Upper lobe of left lung (tissue), 6 donors: ENCODE data around the gene LRRC53. TPM values are rescaled to one million over a fixed set of nuclear protein-coding genes. Genes with fewer than 3 reads are reported as not detected.

Source experiments
- ATAC-seq, 2 donors: fragments of 200-7000 bp; cut with Tn5 transposase; one replicate each; pipeline ENCODE4 v1.9.1; 2022; ENCODE audit warnings: mild to moderate bottlenecking in 2 of 2, moderate library complexity in 2 of 2; ENCODE audit not compliant: low FRiP score in 2 of 2
- DNase-seq, 2 donors: peaks; one replicate each; pipeline ENCODE4 v3.0.0-alpha.2; 2019 to 2020
- H3K27ac ChIP-seq, 4 donors: fragments of 200-600 bp; sonication (generic); one replicate each; pipeline ENCODE4 v1.5.1; 2016 to 2019
- H3K27me3 ChIP-seq, 4 donors: fragments of 200-600 bp; sonication (generic); one replicate each; pipeline ENCODE4 v1.5.1; 2017 to 2019
- H3K36me3 ChIP-seq, 4 donors: fragments of 200-600 bp; sonication (generic); one replicate each; pipeline ENCODE4 v1.5.1; 2016 to 2019
- H3K4me1 ChIP-seq, 4 donors: fragments of 200-600 bp; sonication (generic); one replicate each; pipeline ENCODE4 v1.5.1; 2018 to 2019
- H3K4me3 ChIP-seq, 4 donors: fragments of 200-600 bp; sonication (generic); one replicate each; pipeline ENCODE4 v1.5.1; 2017 to 2019; ENCODE audit warnings: mild to moderate bottlenecking in 2 of 4, moderate library complexity in 1 of 4
- H3K9me3 ChIP-seq, 4 donors: fragments of 200-600 bp; sonication (generic); one replicate each; pipeline ENCODE4 v1.5.1; 2018 to 2019
- EP300 ChIP-seq, 4 donors: sonication (generic); formaldehyde crosslinking; IDR thresholded peaks; one replicate each; pipeline ENCODE4 v1.5.1; 2017; ENCODE audit warnings: antibody characterized with exemption in 4 of 4, control low read depth in 2 of 4
- POLR2A ChIP-seq, 4 donors: fragments of 450-650 bp; IDR thresholded peaks; one replicate each; pipeline ENCODE4 v1.5.1; 2016 to 2017; ENCODE audit warnings: antibody characterized with exemption in 4 of 4, mild to moderate bottlenecking in 2 of 4
- POLR2AphosphoS5 ChIP-seq, 2 donors: sonication (generic); formaldehyde crosslinking; IDR thresholded peaks; one replicate each; pipeline ENCODE4 v1.5.1; 2017; ENCODE audit warnings: antibody characterized with exemption in 2 of 2
- WGBS, 2 donors: methylation state at CpG; one replicate each; pipeline ENCODE4 v1.1.5; 2017 to 2018; 5-methylcytosine and 5-hydroxymethylcytosine counted together
- total RNA-seq, 6 donors: library from RNA; depleted of rRNA in 4 of 6; stranded (reverse); fragments of >200 nt in 4 of 6; gene quantifications; one replicate each; pipeline versions ENCODE4 v1.1.0 to v1.2.1, GENCODE V29; 2016 to 2021
- TF ChIP-seq, protein P1 (sequence below), 6 experiments: fragments of 450-650 bp in 4 of 6; fragments of 200-600 bp in 2 of 6; sonication (generic) in 2 of 6; IDR thresholded peaks; one replicate each; pipeline ENCODE4 v1.5.1; 2016 to 2019; ENCODE audit warnings: antibody characterized with exemption in 6 of 6
- donor health status: DM: no; HTN: no; CAD: no; lungs with moderate emphysema.
- donor health status: DM: no; HTN: yes; CAD: no; lungs with severe emphysema.

LRRC53 gene
- total RNA-seq, 6 donors from 2014 or later: not detected

DNA sequence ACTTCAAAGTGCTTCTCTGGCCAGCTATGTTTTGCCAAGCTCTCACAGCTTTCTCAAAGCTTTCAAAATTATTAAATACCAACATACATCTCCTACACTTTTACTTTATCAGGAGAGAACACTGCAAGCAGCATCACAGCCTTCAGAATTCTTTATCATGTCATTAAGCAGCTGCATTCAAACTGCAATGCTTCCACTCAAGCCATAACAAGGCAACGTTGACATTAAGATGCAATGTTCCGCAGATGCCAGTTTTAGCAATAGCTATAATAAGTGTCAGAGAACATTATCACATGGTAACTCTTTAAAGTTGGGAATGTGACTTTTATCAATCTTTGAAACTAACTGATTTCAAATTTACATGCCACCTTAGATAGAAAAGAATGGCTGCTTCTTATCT is 91.9 kb downstream of the LRRC53 start:
- no peak for DNase-seq
- H3K27ac ChIP-seq: no peak overlapping the region
- no peak for TF ChIP-seq POLR2A (IDR thresholded peaks at IDR 0.05)
- TF ChIP-seq POLR2AphosphoS5 (IDR thresholded peaks at IDR 0.05): no peak
- TF ChIP-seq, protein P1, sequence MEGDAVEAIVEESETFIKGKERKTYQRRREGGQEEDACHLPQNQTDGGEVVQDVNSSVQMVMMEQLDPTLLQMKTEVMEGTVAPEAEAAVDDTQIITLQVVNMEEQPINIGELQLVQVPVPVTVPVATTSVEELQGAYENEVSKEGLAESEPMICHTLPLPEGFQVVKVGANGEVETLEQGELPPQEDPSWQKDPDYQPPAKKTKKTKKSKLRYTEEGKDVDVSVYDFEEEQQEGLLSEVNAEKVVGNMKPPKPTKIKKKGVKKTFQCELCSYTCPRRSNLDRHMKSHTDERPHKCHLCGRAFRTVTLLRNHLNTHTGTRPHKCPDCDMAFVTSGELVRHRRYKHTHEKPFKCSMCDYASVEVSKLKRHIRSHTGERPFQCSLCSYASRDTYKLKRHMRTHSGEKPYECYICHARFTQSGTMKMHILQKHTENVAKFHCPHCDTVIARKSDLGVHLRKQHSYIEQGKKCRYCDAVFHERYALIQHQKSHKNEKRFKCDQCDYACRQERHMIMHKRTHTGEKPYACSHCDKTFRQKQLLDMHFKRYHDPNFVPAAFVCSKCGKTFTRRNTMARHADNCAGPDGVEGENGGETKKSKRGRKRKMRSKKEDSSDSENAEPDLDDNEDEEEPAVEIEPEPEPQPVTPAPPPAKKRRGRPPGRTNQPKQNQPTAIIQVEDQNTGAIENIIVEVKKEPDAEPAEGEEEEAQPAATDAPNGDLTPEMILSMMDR (IDR thresholded peaks at IDR 0.05): no peak
- no peak for TF ChIP-seq EP300 (IDR thresholded peaks at IDR 0.05)
- no peaks in the 10 kb centered on the region for H3K4me1 ChIP-seq
- ATAC-seq: no peak
- H3K27me3 ChIP-seq: no peaks in the 10 kb centered on the region
- no peaks in the 10 kb centered on the region for H3K36me3 ChIP-seq
- H3K9me3 ChIP-seq: no peaks in the 10 kb centered on the region
- 57 to 66% methylated on average over 2 of the region's 2 CpGs for WGBS, 2 donors
- H3K4me3 ChIP-seq: no peak overlapping the region

Other genes with a start within 250 kb of the LRRC53 start
- 10 to 100 TPM in 2 of 6 donors, 1 to 10 TPM in 3, under 1 TPM in 1; 0.23 to 37.5 (median 3.7) TPM for gene ERICH3, start 161.2 kb upstream of the LRRC53 start, total RNA-seq
- 10 to 100 TPM; 11.5 to 43.2 (median 34.6) TPM for gene CRYZ, start 220.4 kb upstream of the LRRC53 start, total RNA-seq
- gene TYW3, start 220.5 kb upstream of the LRRC53 start, total RNA-seq: 10 to 100 TPM in 5 of 6 donors, 1 to 10 TPM in 1; 3.1 to 18.0 (median 14.2) TPM